GM12801 (cell line): ENCODE results near the gene YWHAH.

Experiments
- TF ChIP-seq, protein P1 (sequence below): IDR thresholded peaks from one replicate; pipeline ENCODE4 v1.5.1; 2011; ENCODE audit warnings: control low read depth; ENCODE audit not compliant: insufficient read length; ENCODE audit errors: extremely low read depth

Gene YWHAH

DNA sequence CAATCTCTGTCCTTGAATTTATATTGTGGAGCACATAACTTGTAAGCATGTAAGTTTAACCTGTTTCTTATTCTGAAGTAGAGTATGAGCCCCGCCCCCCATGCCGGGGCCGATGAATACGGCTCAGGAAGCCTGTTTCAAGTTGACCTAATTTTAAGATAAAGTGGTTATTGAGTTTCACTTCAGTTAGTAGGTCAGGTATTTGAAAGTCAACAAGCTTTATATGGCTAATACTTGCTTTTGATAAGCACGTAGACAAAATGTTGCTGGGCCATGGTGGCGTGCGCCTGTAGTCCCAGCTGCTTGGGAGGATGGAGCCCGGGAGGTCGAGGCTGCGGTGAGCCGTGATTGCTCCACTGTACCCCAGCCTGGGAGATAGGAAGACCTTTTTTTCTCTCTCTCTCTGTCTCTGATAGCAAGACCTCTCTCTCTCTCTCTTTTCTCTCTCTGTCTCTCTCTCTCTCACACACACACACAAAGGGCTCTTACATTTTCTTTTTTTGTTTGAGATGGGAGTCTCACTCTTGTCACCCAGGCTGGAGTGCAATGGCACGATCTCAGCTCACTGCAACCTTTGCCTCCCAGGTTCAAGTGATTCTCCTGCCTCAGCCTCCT is 14.4 kb downstream of the YWHAH start:
- TF ChIP-seq, protein P1, sequence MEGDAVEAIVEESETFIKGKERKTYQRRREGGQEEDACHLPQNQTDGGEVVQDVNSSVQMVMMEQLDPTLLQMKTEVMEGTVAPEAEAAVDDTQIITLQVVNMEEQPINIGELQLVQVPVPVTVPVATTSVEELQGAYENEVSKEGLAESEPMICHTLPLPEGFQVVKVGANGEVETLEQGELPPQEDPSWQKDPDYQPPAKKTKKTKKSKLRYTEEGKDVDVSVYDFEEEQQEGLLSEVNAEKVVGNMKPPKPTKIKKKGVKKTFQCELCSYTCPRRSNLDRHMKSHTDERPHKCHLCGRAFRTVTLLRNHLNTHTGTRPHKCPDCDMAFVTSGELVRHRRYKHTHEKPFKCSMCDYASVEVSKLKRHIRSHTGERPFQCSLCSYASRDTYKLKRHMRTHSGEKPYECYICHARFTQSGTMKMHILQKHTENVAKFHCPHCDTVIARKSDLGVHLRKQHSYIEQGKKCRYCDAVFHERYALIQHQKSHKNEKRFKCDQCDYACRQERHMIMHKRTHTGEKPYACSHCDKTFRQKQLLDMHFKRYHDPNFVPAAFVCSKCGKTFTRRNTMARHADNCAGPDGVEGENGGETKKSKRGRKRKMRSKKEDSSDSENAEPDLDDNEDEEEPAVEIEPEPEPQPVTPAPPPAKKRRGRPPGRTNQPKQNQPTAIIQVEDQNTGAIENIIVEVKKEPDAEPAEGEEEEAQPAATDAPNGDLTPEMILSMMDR = no peak

DNA sequence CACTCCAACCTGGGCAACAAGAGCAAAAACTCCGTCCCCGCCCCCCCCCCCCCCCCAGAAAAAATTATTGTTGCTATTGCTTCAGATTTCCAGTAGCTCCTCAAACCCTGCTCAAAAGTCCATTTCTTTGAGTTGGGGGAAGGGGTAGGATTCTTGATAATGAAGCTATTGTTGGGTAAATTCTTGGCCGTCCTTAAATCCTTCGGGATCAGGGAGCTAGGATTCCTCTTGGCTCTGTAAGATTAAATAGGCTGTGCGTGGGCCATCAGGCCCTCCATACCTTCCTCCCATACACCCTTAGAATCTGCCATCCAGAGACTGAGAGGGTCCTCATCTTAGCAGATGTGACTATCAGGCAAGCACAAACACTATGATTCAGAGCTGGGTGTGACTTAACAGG is 16.4 kb downstream of the YWHAH start:
- TF ChIP-seq, protein P1 = no peak

DNA sequence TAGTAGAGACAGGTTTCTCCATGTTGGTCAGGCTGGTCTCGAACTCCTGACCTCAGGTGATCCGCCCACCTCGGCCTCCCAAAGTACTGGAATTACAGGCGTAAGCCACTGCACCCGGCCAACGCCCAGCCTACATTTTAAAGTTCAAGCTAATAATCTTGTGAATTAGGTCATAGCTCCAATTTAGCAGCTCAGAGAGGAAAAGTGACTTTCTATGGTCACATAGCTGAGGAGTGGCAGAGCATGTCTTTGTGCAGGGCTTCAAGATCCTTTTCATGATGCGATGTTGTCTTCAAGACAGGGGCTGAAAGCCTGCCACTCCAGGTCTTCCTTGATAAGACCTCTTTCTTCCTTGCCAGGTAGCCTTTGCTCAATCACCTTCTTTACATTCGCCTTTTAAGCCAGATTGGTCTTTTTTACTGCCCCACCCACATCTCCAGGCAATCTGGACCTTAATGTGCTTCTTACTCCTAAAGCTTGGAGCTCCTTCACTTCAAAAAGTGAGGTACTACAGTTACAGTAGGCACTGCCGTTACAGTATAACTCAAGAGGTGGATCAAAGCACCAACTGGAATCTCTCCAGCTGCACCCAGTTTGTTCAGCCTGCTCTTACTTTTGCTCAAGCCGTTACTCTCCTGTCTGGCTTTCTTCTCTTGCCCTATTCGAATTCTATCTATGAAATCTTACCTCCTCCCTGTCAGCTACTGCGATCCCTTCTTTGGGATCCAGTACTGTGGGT is 18.2 kb downstream of the YWHAH start:
- TF ChIP-seq, protein P1 = no peak

DNA sequence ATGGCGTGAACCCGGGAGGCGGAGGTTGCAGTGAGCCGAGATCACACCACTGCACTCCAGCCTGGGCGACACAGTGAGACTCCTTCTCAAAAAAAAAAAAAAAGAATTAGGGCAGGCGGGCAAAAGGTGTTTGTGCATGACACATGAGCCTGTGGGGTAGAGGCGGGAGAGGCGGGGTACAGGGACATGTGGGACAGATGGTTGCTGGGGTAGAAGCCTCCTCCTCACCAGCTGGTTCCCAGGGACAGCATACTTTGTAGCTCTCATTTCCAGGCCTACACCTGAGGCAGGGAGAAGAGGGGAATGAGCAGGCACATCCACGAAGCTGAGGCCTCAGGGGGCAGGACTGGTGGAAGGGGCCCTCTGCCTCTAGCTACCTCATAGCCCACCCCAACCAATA is 23.7 kb downstream of the YWHAH start:
- TF ChIP-seq, protein P1 = no peak

DNA sequence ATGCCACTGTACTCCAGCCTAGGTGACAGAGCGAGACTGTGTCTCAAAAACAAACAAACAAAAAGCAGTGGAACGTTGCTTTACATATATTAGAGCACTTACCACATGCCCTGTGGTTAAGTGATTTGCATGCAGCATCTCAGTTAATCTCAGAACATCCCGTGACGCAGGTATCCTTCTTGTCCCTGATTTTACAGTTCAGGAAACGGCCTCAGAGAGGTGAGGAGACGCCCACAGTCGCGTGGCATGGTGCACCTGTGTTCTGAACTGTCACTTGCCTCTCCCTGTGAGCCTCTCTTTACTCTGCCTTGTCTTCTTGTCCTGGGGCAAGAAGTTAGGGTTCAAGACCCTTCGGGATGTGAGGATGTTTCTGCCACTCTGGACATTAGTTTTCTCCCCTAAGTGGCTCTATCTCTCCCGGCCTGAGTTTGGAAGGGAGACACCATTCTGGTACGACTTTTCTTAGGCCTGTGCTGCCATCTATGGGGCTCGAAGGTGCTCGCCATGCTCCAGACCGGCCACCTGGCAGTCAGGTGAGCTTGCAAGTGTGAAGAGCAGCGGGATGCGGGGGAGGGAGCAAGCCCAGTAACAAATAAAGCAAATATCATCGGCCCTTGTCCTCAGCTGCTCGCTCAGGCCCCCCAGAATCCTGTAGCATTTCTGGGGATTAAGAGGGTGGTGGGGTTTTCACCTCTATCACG is 25.6 kb downstream of the YWHAH start:
- TF ChIP-seq, protein P1 = no peak

DNA sequence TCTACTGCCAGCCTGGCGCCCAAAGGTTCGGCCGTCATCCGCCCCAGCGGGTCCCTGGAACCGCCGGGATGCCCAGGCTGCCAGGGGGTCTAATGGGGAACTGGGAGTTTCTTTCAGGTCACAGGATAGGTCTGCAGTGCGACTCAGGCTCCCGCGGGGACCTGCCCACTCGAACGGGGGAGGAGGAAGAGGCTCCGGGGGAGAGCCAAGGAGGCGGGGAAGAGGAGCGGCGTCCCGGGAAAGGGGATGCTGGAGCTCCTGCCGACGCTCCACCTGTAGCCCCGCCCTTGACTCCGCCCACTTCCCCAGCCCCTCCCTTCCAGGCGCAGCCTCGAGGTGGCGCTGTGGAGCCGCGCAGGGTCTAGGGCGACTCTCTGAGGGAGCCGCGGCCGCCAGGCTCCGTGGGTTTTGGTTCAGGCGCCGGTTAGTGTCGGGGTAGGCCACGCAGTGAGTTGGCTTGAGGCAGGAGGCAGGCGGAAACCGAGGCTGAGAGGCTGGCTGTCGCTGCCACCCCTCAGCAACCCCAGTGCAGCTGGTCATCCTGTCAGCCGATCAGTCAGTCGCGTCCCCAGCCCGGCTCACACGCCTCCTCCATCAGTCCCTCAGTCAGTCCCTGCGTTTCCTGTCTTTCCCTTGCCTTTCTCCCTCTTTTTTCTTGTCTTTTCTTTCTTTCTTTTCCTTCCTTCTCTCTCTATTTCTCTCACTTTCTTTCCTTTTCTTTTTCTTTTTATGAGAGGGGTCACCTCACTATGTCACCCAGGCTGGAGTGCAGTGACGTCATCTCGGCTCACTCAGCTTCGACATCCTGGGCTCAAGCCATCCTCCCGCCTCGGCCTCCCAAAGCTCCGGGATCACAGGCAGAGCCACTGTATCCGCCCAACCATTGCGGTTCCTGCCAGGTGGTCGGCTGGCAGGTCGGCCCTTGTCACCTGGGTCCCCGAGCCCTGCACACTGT is 26.4 kb downstream of the YWHAH start:
- TF ChIP-seq, protein P1 = peak; percentile 29
